ENCODE results near the gene CHAT.

DNA sequence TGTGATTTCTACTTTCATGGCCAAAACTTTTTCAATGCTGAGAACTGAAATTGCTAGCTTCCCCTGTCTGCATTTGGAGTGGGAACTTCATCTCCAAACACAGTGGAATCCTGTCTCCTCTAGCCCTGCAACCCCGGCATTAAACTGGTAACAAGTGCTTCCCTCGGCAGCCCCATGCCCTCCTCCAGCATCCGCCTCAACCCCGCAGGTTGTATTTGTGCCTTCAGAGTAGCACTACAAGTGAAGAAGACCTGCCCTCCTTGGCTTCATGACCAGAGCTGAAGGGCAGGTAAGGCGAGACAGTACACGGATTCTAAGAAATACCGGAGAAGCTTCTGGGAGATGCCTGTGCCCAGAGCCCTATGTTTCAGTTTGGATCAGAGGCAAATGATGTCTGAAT is 82.5 kb downstream of the CHAT start:
- TF ChIP-seq POLR2AphosphoS5 (IDR thresholded peaks at IDR 0.05) (no peak), POLR2A (IDR thresholded peaks at IDR 0.05) (no peak)
- TF ChIP-seq, protein P1, sequence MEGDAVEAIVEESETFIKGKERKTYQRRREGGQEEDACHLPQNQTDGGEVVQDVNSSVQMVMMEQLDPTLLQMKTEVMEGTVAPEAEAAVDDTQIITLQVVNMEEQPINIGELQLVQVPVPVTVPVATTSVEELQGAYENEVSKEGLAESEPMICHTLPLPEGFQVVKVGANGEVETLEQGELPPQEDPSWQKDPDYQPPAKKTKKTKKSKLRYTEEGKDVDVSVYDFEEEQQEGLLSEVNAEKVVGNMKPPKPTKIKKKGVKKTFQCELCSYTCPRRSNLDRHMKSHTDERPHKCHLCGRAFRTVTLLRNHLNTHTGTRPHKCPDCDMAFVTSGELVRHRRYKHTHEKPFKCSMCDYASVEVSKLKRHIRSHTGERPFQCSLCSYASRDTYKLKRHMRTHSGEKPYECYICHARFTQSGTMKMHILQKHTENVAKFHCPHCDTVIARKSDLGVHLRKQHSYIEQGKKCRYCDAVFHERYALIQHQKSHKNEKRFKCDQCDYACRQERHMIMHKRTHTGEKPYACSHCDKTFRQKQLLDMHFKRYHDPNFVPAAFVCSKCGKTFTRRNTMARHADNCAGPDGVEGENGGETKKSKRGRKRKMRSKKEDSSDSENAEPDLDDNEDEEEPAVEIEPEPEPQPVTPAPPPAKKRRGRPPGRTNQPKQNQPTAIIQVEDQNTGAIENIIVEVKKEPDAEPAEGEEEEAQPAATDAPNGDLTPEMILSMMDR (IDR thresholded peaks at IDR 0.05 in 8 of 11, conservative IDR thresholded peaks at IDR 0.05 in 3 of 11) = no peak

Measured in spleen (tissue), 7 donors.